Mucosa of rectum (tissue), 2 donors: ENCODE results near the gene CDH15.
"Not testable (repeated sequence)": the region's sequence is repeated elsewhere in the genome, so short reads cannot be mapped to it uniquely, and the experiment has no call there.

ENCODE experiments used
- H3K27ac ChIP-seq, 2 donors: one replicate each; pipeline ENCODE4 v1.7.0; 2013; ENCODE audit warnings: inconsistent platforms in 2 of 2, low read depth in 2 of 2, low read length in 2 of 2
- H3K27me3 ChIP-seq, 2 donors: one replicate each; pipeline ENCODE4 v1.7.0; 2013; ENCODE audit warnings: low read length in 2 of 2; ENCODE audit not compliant: control insufficient read depth in 2 of 2, insufficient read depth in 2 of 2
- H3K36me3 ChIP-seq, 2 donors: one replicate each; pipeline ENCODE4 v1.7.0; 2013; ENCODE audit warnings: low read length in 2 of 2; ENCODE audit not compliant: control insufficient read depth in 2 of 2, insufficient read depth in 2 of 2
- H3K4me1 ChIP-seq, 2 donors: one replicate each; pipeline ENCODE4 v1.7.0; 2013; ENCODE audit warnings: low read length in 2 of 2, mild to moderate bottlenecking in 1 of 2; ENCODE audit not compliant: control insufficient read depth in 2 of 2, insufficient read depth in 2 of 2
- H3K4me3 ChIP-seq, 2 donors: one replicate each; pipeline ENCODE4 v1.7.0; 2013; ENCODE audit warnings: low read length in 2 of 2
- H3K9ac ChIP-seq, 2 donors: one replicate each; pipeline ENCODE4 v1.7.0; 2013; ENCODE audit warnings: low read length in 2 of 2, low read depth in 1 of 2, mild to moderate bottlenecking in 1 of 2
- H3K9me3 ChIP-seq, 2 donors: one replicate each; pipeline ENCODE4 v1.7.0; 2013; ENCODE audit warnings: low read length in 2 of 2; ENCODE audit not compliant: control insufficient read depth in 2 of 2
- donor health status: healthy.
- donor health status: Normal muscosa, but diverticular disease.

CDH15 gene

DNA sequence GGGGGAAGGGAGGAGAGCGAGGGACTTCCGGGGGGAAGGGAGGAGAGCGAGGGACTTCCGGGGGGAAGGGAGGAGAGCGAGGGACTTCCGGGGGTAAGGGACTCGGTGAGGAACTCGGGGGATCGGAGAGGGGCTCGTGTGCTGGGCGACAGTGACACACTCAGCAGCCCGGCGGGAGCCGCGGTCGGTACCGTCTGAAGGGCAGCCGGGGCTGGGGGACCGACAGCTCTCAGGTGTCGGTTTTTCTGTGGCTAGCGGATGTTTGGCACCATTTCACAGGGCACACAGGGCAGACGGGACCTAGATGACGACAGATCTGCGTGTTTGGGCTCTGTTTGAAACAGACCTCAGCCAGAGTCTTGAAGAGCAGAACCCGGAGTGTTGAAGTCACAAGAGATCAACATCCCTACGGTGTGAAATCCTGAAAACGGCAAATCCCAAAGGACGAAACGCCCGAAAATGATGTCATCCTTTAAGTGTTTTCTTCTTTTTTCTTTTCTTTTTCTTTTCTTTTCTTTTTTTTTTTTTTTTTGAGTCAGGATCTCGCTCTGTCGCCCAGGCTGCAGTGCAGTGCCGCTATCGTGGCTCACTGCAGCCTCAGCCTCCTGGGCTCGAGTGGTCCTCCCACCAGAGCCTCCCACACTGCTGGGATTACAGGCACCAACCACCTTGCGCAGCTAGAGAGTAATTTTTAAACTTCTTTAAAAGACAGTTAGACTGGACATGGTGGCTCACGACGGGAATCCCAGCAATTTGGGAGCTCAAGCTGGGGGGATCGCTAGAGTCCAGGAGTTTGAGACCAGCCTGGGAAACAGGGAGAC lies 69.8 kb downstream of the CDH15 start:
- no peaks in the 10 kb centered on the region for H3K36me3 ChIP-seq
- peak overlapping the region; percentile 97 for H3K27ac ChIP-seq
- no peaks in the 10 kb centered on the region for H3K27me3 ChIP-seq
- H3K4me1 ChIP-seq, result peaks cover 5 to 6% of the 10 kb centered on the region in 2 donors
- H3K9ac ChIP-seq, result peak overlapping the region; percentile 98 to 99
- no peaks in the 10 kb centered on the region for H3K9me3 ChIP-seq
- H3K4me3 ChIP-seq, result peak overlapping the region; percentile 95 to 97

DNA sequence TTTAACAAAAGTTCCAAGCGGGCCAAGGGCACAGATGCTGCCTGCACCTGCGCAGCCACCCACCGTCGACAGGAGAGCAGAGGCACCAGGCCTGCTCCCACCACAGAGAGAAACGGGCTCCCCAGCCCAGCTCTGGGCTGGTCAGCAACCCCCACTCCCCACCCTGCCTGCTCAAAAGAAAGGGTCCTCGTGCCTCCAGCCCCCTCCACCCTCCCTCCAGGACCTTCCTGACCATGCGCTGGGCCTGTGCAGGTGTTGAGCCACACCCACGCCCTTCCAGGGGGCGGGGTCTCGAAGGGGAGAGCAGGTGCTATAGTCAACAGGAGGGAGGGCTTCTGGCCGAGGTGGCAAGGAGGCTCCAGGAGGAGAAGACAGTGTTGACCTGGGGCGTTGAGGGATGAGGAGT lies 71.2 kb downstream of the CDH15 start:
- Histone ChIP-seq H3K36me3 (no peaks in the 10 kb centered on the region), H3K4me1 (peaks cover 9% of the 10 kb centered on the region in 2 donors), H3K27ac (no peak overlapping the region), H3K9me3 (no peaks in the 10 kb centered on the region), H3K4me3 (no peak overlapping the region), H3K9ac (no peak overlapping the region), H3K27me3 (no peaks in the 10 kb centered on the region)

DNA sequence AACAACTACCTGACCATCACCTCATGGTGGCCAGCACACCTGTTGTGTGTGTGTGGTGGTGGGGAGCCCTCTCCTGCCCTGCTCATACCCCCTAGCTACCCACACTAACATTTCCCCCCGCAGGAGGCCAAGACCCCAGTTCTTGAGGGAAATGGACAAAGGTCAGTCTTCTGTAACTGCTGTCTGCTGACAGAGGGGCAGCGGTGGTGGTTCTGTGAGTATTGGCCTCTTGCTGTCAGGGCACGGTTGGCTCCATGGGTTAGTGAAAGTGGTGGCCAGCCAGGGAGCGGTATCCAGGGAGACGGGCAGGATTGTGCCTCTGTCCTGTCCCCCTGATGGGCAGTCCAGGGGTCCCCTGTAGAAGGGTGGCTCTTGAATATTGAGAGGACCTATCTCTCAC lies 72.1 kb downstream of the CDH15 start:
- H3K36me3 ChIP-seq, result no peaks in the 10 kb centered on the region
- H3K27ac ChIP-seq, result no peak overlapping the region
- H3K27me3 ChIP-seq, result no peaks in the 10 kb centered on the region
- no peak overlapping the region for H3K9ac ChIP-seq
- no peaks in the 10 kb centered on the region for H3K9me3 ChIP-seq
- peaks cover 9% of the 10 kb centered on the region in 2 donors for H3K4me1 ChIP-seq
- no peak overlapping the region for H3K4me3 ChIP-seq

DNA sequence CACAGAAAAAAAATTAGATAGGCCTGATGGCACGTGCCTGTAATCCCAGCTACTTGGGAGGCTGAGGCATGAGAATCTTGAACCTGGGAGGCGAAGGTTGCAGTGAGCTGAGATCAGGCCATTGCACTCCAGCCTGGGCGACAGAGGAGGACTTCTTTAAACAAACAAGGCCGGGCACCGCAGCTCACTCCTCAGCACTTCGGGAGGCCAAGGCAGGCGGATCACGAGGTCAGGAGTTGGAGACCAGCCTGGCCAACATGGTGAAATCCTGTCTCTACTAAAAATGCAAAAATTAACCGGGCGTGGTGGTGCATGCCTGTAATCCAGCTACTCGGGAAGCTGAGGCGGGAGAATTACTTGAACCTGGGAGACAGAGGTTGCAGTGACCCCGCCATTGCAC lies 72.7 kb downstream of the CDH15 start:
- H3K9me3 ChIP-seq, H3K9ac ChIP-seq, H3K4me3 ChIP-seq, H3K36me3 ChIP-seq, H3K27ac ChIP-seq, H3K4me1 ChIP-seq, H3K27me3 ChIP-seq: not testable (repeated sequence)

DNA sequence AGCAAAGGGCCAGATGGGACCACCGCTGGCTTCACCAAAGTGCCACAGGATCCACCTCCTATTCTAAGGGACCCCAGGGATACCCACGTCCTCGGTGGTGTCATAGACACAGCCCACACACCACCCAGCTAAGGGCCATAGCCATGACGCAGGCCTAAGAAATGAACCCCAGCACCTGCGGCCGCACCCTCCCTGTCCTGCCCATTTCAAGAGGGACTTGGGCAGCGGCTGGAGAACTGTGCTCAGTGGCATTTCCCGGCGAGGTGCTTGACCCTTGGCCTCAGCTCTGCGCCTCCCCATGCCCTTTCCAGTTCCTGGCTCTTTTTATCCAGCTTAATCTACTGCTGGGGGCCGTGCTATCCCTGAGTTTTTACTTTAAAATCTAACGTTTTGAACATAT lies 73.2 kb downstream of the CDH15 start:
- no peak overlapping the region for H3K4me3 ChIP-seq
- no peak overlapping the region for H3K9ac ChIP-seq
- H3K27ac ChIP-seq, result no peak overlapping the region
- H3K9me3 ChIP-seq, result no peaks in the 10 kb centered on the region
- H3K36me3 ChIP-seq, result no peaks in the 10 kb centered on the region
- peaks cover 9% of the 10 kb centered on the region in 2 donors for H3K4me1 ChIP-seq
- no peaks in the 10 kb centered on the region for H3K27me3 ChIP-seq
